Measurements from ENCODE around the gene CAPN6.

Gene CAPN6, protein sequence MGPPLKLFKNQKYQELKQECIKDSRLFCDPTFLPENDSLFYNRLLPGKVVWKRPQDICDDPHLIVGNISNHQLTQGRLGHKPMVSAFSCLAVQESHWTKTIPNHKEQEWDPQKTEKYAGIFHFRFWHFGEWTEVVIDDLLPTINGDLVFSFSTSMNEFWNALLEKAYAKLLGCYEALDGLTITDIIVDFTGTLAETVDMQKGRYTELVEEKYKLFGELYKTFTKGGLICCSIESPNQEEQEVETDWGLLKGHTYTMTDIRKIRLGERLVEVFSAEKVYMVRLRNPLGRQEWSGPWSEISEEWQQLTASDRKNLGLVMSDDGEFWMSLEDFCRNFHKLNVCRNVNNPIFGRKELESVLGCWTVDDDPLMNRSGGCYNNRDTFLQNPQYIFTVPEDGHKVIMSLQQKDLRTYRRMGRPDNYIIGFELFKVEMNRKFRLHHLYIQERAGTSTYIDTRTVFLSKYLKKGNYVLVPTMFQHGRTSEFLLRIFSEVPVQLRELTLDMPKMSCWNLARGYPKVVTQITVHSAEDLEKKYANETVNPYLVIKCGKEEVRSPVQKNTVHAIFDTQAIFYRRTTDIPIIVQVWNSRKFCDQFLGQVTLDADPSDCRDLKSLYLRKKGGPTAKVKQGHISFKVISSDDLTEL

GRCh38 chrX:111270339-111270738 lies at the start of gene CAPN6:
Gene CAPN6 (minus strand): TSS chrX:111270483. CDS start chrX:111263936, 6,547 bp downstream.
- TF ChIP-seq CTCF (IDR thresholded peaks at IDR 0.05; ENCODE audit: extremely low read depth, missing control alignments), result no peak
- no peak for DNase-seq (ENCODE audit: low spot score)

DNA sequence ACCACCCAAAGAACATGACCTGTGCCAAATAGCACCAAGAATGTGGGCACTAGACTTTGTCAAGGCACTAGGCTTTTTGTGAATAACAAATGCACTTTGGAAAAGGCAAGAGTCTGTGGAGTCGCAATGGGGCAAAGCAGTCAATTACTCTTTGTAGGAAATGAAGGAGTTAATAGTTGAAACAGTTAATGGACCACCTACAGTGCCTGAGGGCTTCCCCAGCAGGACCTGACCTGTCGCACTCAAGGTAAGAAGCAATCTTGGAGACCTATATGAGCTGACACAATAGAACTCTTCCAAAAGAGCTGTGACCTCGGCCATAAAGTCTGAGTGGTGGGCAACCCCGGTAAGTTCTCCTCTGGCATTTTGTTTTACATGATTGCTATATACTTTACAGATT lies 49.2 kb upstream of the CAPN6 start:
- no peak for TF ChIP-seq CTCF (IDR thresholded peaks at IDR 0.05; ENCODE audit: extremely low read depth, missing control alignments)
- DNase-seq (ENCODE audit: low spot score), result no peak

DNA sequence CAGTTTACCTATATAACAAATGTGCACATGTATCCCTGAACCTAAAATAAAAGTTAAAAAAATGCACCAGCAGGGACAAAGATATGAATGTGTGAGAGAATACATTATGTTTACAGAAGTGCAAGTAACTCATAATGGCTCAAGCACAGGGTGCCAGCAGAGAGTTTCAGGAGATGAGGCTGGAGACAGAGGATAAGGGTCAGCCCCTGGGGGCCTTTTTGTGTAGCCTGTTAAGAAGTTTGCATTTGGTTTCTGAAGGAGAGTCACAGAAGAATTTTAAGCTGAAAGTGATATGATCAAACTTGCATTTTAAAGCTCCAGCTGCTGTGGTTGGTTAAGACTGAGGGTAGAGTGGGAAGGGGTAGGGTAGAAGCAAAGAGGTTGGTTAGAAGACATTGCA lies 48.6 kb upstream of the CAPN6 start:
- TF ChIP-seq CTCF (IDR thresholded peaks at IDR 0.05; ENCODE audit: extremely low read depth, missing control alignments), result no peak
- DNase-seq (ENCODE audit: low spot score), result no peak

GRCh38 chrX:111309083-111309482 lies 38.8 kb upstream of the CAPN6 start:
- no peak for TF ChIP-seq CTCF (IDR thresholded peaks at IDR 0.05; ENCODE audit: extremely low read depth, missing control alignments)
- no peak for DNase-seq (ENCODE audit: low spot score)

- no peak for TF ChIP-seq CTCF (IDR thresholded peaks at IDR 0.05; ENCODE audit: extremely low read depth, missing control alignments)
- no peak for DNase-seq (ENCODE audit: low spot score)
These were observed 37.8 kb upstream of the CAPN6 start for GRCh38 chrX:111308039-111308438.

DNA sequence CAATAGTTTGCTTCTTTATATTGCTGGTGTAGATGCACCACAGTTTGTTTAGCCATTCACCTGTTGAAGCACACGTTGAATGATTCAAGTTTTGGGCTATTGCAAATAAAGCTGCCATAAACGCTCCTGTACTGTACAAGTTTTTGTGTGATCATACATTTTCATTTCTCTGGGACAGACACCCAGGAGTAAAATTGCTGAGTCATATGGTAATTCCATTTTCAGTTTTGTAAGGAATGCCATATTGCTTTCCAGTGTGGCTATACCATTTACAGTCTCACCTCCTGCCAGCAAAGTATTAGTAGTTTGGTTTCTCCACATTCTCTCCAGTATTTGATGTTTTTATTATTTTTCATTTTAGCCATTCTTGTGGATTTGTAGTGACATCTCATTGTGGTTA lies 32.0 kb upstream of the CAPN6 start:
- no peak for TF ChIP-seq CTCF (IDR thresholded peaks at IDR 0.05; ENCODE audit: extremely low read depth, missing control alignments)
- no peak for DNase-seq (ENCODE audit: low spot score)

DNA sequence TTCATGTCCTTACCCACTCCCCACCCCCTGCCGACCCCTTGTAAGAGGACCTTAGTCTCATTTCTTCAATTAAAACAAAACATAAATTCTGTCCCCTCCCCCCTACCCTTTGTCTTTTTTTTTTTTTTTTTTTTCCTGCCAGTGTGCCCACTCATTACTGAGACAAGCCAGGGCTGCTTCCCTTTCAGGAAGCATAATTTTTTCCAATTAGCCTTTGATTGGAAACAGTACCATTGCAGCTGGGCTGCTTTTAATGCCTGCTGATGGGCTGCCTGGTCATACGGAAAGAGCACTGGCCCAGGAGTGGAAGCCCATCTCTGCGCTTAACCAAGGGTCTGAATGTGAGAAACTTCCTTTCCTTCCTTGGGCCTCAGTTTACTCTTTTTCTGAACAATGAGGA lies 18.6 kb upstream of the CAPN6 start:
- no peak for DNase-seq (ENCODE audit: low spot score)
- no peak for TF ChIP-seq CTCF (IDR thresholded peaks at IDR 0.05; ENCODE audit: extremely low read depth, missing control alignments)

Data from GM20000 (cell line).